ENCODE results near the gene NAPA.

The NAPA gene

DNA sequence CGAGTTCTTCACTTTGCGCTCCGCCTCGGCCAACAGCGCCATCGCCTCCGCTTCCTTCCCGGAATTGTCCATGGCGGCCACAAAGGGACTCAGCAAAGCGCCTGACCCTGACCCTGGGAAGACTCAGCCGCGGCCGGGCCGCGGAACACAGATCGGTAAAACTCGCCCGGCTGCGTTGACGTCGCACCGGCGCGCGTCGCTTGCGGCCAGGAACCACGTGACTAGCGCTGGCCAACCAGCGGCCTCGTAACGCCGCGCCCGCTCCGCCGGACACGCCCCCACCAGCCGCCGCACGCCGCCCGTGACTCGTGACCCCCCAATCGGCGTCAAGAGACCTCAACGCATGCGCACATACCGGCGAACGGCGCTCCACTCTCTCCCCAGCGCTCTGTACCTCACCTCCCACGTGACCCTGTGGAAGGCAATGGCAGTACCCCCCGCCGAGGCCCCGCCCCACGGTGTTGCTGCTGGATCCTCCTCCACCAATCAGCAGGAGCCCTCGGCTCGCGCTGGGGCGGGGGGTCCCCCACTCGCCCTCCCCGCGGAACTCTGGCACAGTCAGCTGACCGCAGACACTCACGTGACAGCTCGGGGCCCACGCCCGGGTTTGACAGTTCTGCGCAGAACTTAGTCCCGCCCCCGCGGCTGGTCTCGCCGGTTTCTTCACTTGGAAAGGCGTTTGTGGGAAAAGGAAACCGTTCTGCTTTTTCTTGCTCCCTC lies at the start of gene NAPA:
NAPA (minus strand) TSS at position 195 of the 720 bp plus-strand sequence; CDS start at position 72, 123 bp downstream.
- peak; percentile 100 for DNase-seq

DNA sequence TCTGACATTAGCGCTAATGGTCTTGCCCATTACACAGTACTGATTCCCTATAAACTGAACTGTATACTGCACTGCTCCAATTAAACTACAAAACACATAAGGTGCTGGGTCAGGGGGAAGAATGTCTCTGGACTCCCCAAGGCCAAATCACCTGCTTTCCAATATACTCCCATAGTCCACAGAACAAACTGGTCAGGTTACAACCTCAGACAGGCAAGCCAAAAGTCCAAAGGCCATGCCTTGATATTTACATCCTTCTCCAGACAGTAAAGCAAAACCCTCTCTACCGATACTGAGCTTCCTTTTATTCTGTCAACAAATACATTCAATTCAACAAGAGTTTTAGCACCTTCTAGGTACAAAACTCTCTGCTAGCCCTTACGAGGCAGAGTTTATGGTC lies 49.2 kb upstream of the NAPA start:
- no peak for DNase-seq

DNA sequence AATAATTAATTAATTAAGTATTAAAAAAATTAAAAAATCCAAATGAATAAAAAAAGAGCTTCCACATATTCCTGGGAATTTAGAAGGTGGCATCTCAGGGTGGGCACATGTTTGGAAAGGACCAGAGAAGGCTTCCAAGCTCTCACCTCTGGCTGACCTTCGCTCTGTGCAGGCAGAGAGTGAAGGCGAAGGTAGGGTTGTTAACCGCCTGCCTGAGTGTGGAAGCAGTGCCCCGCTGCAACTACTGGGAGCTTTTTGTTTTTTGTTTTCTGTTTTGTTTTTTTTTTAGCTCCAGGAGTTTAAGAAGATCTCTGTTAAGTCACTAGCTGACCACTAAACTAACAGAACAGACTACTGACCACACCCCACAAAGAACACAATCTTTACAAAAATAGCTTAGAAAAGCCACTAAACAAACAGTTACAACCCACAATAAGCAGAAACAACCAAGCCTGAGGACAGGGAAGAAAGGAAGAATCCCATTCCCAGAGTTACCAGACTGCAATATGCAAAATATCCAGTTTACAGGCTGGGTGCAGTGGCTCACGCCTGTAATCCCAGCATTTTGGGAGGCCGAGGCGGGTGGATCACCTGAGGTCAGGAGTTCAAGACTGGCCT lies 46.7 kb upstream of the NAPA start:
- DNase-seq: no peak

DNA sequence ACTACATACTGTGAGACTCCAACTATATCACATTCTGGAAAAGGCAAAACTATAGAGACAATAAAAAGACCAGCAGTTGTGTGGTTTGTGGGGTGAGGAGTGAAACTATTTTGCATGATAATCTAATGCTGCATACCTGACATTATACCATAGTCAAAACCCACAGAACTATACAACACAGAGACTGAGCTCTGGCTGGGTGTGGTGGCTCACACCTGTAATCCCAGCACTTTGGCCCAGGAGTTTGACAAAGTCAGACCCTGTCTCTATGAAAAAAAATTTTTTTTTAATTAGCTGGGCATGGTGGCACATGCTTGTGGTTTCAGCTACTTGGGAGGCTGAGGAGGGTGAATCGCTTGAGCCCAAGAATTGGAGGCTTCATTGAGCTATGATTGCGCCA lies 46.1 kb upstream of the NAPA start:
- no peak for DNase-seq

DNA sequence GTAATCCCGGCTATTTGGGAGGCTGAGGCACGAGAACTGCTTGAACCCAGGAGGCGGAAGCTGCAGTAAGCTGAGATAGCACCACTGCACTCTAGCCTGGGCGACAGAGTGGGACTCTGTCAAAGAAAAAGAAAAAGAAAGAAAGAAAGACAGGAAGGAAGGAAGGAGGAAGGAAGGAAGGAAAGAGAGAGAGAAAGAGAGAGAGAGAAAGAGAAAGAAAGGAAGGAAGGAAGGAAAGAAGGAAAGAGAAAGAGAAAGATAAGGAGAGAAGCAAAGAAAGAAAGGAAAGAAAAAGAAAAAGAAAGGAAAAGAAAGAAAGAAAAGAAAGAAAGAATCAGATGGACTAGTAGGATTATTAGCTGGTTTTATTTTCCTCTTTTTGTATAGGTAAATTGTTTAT lies 35.3 kb upstream of the NAPA start:
- DNase-seq: no peak

DNA sequence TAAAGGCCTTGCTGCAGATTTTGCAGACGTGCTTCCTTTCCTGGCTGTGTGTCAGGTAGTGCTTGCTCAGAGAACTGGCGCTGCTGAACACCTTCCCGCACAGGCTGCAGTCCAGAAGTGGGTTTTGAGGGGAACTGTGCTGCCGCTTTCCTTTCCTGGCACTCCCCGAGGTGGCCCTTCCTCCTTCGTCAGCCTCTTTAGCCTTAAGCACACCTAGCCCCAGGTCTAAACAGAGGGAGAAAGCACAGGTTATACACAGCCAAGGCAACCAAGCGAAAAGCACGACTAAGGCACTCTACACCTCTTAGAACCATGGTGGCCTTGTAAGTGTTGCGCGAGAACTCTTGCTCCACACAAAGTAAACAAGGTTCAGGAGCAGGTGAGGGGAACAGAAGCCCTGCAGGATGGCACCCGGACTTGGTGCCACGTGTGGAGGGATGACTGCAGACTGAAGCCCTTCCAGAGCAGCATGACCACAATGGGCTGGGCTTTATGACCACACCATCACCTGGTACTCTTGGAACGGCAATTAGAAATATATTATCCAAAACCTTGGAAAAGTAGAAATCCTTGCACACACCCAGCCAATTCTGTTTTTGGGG lies 34.5 kb upstream of the NAPA start:
- no peak for DNase-seq

DNA sequence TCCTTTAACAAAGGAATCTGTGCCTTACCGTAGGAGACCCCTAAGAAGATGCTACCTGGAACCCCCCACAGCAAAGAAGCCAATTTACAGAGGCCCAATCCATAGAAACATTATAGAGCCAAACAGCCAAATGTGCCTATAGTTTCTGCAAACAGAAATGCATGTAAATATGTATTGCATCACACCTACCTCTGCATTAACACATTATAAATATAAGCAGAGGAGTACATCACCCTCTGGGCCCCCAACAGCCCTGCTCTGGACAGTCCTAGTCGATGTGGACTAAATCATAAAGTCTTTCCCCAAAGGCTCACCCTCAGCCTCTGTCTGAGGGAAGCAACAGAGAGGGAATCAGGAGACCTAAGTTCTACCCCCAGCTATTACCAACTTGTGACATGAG lies 32.3 kb upstream of the NAPA start:
- DNase-seq: no peak

DNA sequence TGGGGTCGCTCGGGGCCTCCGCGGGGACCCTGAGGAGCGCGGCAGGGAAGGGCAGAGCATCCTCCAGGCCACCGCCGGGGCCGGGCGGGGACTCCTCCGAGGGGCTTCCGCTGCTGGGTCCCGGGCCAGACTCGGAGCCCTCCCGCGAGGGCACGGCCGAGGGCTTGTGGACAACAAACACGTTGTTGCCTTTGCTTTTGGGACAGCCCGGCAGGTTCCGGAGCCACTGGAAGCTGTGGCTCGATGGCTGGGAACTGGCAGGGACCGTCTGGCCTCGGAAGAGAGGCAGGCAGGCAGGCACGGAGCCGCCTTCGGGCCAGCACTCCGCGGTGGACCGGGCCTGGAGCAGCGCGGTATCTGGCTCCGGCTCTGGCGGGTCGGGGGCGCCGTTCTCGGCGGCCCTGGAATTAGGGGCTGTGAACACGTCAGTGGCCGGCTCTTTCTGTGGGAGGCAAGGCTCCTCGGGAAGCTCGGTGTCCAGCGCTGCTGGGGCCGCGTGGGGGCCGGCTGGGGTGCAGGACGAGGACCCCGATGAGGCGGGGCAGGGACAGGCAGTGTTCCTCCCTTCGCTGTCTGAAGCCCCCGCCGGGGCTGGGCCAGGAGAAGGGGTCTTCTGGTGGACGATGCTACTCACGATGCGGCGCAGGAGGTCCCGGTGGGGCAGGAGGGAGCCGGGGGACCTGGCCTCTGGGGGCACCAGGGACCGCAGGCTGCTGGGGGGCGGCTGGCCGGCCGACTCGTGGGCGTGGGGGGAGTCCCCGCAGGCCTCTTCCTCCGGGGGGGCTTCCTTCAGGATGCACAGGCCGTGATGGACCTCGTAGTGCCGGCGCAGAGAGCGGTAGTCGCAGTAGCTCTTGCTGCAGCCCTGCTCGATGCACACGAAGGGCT lies 30.4 kb upstream of the NAPA start:
- DNase-seq: no peak

DNA sequence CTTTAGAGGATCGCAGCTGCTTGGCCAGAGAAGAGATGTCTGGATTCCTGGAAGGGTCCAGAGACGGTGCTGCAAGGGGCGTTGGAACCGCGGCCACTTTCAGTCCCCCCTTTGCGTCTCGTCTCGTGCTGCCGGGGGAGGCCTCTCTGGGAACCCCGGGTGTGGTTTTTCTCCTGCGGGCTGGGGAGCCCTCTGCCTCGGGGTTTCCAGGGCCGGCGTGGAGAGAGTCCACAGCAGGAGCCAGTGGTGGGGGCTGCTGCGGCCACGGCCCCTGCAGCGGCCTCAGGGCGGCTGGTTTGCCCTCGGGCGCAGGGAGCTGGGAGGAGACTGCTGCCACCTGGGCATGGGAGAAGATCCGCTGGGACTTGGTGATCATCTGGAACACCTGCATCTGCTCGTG lies 29.6 kb upstream of the NAPA start:
- DNase-seq: no peak

DNA sequence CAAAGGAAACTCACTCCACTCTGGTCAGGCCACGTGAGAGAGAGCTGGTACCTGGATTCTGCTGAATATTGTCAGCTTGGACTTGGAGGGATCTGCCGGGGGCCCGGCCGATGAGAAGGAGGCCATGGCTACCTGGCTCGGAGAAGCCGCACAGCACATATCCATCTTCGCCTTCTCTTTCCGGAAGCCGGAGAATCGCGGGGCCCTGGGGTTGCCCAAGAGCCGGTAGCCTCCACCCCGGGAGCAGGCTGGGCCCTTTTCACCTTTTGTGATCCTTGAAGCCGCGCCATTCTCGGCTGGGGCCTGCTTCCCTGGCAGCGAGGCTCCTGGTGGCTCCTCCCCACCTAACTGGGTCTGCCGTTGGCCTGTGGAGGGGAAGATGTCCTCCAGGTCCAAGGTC lies 29.2 kb upstream of the NAPA start:
- no peak for DNase-seq

DNA sequence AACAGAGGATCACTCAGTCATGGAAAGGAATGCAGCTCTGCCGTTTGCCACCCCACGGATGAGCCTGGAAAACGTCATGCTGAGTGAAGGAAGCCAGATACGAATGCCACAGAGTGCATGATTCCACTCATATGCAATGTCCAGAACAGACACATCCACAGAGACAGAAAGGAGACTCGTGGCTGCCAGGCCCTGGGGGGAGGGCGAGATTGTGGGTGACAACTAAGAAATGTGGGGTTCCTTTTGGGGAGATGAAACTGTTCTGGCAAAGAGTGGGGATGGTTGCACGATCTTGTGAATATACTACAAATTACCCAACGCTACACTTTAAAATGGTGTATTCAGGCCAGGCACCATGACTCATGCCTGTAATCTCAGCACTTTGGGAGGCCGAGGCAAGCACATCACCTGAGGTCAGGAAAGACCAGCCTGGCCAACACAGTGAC lies 27.2 kb upstream of the NAPA start:
- no peak for DNase-seq

DNA sequence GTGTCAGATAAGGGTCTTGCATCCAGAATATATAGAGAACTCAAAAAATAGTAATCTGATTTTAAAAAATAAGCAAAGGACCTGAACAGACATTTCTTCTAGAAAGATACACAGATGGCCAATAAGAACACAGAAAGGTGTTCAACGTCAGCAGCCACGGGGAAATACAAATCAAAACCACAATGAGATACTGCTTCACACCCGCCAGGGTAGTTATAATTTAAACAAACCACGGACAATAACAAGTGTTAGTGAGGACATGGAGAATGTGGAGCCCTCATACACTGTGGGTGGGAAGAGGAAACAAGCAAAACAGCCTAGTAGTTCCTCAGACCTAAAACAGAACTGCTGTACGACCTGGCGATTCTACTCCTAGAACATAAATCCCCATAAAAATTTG lies 26.7 kb upstream of the NAPA start:
- no peak for DNase-seq

DNA sequence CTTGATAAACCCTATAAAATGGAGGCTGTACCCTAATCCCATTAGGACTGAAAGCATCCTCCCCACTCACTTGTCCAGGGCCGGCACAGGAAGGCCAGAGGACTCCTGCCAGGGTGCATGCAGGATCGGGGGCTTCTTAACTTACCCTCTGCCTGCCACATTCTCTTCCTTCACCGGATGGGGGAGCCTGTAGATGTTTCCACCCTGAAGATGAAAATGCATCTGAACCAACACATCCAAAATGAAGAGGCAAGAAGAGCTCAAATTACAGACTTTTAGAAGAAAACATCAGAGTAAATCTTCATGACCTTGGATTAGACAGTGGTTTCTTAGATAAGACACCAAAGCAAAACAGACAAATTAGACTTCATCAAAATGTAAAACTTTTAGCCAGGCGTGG lies 25.9 kb upstream of the NAPA start:
- no peak for DNase-seq

DNA sequence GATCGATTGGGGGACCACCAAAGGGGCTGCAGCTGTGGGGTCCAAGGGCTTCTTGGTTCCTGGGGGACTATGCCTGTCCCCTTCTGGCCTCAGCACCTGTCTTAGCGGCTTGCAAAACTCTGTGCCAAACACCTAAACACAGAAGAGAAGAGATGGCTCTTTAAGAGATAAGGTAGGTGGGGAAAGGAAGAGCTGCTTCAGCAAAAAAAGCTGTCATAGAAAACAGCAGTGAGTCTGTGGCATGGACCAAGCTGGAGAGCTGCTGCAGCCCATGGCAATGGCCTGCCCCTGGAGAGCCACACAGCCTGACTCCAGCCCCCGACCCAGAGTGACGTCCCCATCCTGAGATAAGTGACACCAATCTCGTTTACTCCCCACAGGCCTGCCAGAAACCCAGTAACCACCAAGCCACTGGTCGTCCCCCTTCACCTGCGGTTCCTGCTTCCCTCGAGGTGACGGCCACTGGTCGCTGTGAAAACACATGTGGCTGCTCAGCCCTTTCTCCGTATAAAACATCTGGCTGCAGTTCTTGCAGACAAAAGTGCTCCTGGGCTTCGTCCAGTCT lies 25.0 kb upstream of the NAPA start:
- DNase-seq: no peak

DNA sequence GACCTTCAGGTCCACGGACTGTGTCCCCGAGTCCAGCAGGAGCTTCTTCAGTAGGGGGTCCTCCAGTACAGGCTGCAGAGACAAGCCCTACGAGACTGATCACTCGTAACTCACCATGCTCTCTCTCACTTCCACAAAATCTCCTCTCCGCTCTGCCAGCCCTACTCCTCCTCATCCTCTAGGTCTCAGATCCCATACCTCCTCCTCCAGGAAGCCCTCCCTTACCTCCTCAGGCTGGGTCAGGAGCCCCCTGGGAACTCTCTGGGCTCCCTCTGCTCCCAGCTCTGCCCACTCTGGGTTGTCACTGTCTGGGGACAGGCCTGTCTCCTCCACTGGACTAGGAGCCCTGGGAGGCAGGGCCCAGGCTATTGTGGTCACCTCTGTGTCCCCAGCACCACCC lies 23.9 kb upstream of the NAPA start:
- no peak for DNase-seq

DNA sequence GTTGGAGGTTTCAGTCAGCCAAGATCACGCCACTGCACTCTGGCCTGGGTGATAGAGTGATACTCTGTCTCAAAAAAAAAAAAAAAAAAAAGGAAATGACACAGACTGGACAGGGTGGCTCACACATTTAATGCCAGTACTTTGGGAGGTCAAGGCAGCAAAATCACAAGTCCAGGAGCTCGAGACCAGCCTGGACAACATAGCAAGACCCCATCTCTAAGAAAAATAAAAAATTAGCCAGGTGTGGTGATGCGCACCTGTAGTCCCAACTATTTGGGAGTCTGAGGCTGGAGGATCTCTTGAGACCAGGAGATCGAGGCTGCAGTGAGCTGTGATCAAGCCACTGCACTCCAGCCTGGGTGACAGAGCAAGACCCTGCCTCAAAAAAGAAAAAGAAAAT lies 22.6 kb upstream of the NAPA start:
- no peak for DNase-seq

DNA sequence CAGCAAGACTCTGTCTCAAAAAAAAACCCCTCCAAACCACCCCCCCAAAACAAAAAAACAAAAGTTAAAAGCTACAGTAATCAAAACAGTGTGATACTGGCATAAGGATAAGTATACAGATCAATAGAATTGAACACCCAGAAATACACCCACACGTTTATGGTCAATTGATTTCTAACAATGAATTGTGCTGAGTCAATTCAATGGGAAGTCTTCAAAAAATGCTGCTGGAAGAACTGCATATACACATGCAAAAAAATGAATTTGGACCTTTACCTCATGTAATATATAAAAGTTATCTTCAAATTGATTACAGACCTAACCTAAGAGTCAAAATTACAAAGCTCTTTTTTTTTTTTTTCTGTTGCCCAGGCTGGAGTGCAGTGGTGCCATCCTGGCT lies 19.8 kb upstream of the NAPA start:
- no peak for DNase-seq

DNA sequence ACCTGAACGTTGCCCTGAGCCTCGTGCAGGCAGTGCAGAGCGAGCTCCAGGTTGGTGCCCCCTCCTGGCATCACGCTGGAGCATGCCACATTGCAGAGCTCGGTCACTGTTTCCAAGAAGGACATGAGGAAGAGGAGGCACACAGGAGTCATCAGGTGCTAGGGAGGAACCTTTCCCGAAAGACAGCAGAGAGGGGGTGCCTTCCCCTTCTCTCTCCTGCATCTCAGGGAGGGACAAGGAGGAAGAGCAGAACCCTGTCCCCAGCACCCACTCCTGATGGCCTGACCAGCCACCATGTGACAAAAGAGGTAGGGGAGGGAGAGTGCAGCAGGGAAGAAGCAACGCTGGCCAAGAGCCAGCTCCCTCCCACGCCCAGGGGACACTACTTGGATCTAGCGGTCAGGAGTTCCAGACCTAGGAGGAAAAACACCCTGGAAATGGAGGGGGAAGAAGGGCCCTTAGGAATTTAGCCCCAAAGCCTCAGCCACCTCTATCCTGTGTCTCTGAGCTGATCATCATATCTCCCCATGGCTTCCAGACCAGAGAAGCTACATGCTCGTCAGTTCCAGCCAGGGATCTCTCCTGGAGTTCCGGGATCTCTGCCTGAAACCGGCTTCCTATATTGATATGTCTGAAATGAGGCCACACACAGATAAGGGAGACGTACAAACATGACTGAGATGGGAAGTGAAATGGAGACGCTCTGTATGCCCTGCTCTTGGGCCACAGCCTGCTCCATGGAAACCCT lies 17.0 kb upstream of the NAPA start:
- DNase-seq: no peak

DNA sequence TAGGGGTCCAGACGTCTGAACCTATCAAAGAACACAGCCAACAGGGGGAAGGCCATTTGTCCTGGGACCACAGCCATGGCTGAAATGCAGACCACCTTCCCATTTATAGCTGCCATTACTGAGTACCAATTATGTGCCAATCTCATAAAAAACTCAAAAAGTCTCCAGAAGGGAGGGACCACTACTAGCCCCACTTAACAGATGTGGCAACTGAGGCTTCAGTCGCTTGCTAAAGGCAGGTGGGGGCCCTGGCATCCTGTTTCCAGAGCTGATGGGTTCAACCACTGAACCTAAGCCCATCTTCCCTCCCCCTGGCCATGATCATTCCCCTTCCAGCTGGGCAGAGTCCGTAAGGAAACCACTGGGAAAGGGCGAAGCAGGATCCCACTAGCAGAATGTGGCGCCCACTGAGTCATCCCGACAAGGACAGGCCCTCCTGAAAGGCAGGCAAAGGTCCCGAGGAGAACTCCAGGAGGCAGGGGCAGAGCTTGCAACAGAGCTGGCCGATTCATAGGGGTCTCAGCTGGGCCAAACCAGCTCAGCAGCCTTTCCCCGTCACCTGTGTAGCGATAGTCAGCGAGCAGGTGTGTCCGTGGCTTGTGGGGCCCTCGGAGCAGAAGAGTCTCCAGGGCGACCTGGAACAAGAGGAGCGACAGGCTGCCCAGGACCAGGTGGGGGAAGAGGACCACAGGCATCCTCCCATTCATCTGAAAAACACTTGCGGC lies 14.3 kb upstream of the NAPA start:
- DNase-seq: no peak

DNA sequence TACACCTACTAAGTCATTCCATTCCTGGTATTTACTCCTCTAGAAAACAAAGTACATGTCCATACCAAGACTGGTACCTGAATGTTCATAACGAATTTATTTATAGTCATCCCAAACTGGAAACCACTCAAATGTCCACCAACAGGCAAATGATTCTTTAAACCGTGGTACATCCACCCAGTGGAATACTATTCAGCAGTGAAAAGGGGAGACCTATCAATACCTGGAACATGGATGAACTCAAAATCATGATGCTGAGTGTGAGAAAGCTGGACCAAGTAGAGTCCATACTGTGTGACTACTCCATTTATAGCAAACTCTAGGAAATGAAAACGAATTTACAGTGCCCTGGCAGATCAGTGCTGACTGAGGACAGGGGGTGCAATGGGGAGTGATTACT lies 11.9 kb upstream of the NAPA start:
- no peak for DNase-seq

DNA sequence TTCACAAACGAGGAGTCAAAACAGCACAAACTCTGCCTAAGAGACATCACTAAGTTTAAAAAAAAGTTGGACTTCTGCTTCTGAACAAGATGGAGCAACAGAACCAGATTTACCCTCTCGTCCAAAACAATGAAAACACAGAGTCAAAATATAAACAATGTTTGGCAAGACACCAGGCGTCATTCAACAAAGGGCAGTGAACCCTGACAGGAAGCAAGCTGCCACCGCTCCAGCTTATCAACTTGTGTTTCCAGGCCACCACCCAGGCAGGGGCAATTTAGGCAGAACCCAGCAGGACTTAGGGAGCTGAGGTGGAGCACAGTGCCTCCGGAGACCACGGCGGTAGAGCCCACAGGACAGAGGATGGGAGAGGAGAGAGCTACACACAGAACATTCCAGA lies 8.6 kb upstream of the NAPA start:
- DNase-seq: no peak

Data from activated CD4-positive, CD25-positive, alpha-beta regulatory T cell treated with anti-CD3 and anti-CD28 coated beads, Interleukin-2, amount 50 U/mL, for 72 hours (primary cell).